ENCODE results near the gene SNRPD3. TPM values are rescaled to one million over a fixed set of nuclear protein-coding genes. Genes with fewer than 3 reads are reported as not detected.

Gene SNRPD3
- total RNA-seq, 4 donors from 2014 or later = 63.8 to 110 (median 87.6) TPM

GRCh38 chr22:24540470-24540869 lies 15.3 kb upstream of the SNRPD3 start:
- intact Hi-C loops (cut with DNase I) = no loop called here
- DNase-seq (ENCODE audit: extremely low spot score) = no peak

GRCh38 chr22:24541681-24542515 lies 13.9 kb upstream of the SNRPD3 start:
- peaks cover 41 to 78% (median 69%) of the 10 kb centered on the region in 4 donors for H3K36me3 ChIP-seq
- H3K4me3 ChIP-seq = no peak overlapping the region
- no peak overlapping the region for H3K27ac ChIP-seq (replicated peaks in 1 of 4)
- WGBS = 52% methylated on average over 2 of the region's 6 CpGs
- TF ChIP-seq POLR2A (IDR thresholded peaks at IDR 0.05; ENCODE audit: low read depth) (no peak), CTCF (IDR thresholded peaks at IDR 0.05) (no peak)
- no peaks in the 10 kb centered on the region for H3K27me3 ChIP-seq
- H3K4me1 ChIP-seq = peaks cover 22 to 44% (median 31%) of the 10 kb centered on the region in 4 donors
- intact Hi-C loops (cut with DNase I) = no loop called here
- H3K9me3 ChIP-seq = no peaks in the 10 kb centered on the region
- DNase-seq (ENCODE audit: extremely low spot score) = no peak

More at GRCh38 chr22:24540470-24540869, 15.3 kb upstream of the SNRPD3 start:
- 89% methylated on average over 2 of the region's 2 CpGs for WGBS
- Histone ChIP-seq H3K9me3 (no peaks in the 10 kb centered on the region), H3K36me3 (peaks cover 34 to 66% (median 61%) of the 10 kb centered on the region in 4 donors), H3K4me1 (peaks cover 17 to 40% (median 21%) of the 10 kb centered on the region in 4 donors), H3K4me3 (no peak overlapping the region), H3K27me3 (no peaks in the 10 kb centered on the region), H3K27ac (replicated peaks in 1 of 4) (no peak overlapping the region)
- no peak for TF ChIP-seq POLR2AphosphoS5 (IDR thresholded peaks at IDR 0.05)
- no peak for TF ChIP-seq CTCF (IDR thresholded peaks at IDR 0.05)
- TF ChIP-seq POLR2A (IDR thresholded peaks at IDR 0.05; ENCODE audit: low read depth) = no peak
- TF ChIP-seq EP300 (IDR thresholded peaks at IDR 0.05) = no peak

- DNase-seq (ENCODE audit: extremely low spot score) = no peak
- intact Hi-C loops (cut with DNase I) = no loop called here
- H3K36me3 ChIP-seq = peaks cover 49 to 86% (median 77%) of the 10 kb centered on the region in 4 donors
- H3K4me1 ChIP-seq = peaks cover 22 to 44% (median 31%) of the 10 kb centered on the region in 4 donors
- H3K27ac ChIP-seq (replicated peaks in 1 of 4) = no peak overlapping the region
- WGBS = 93% methylated on average over 4 of the region's 9 CpGs
- H3K27me3 ChIP-seq = no peaks in the 10 kb centered on the region
- no peak overlapping the region for H3K4me3 ChIP-seq
- H3K9me3 ChIP-seq = no peaks in the 10 kb centered on the region
- TF ChIP-seq EP300 (IDR thresholded peaks at IDR 0.05) (no peak), POLR2AphosphoS5 (IDR thresholded peaks at IDR 0.05) (no peak), CTCF (IDR thresholded peaks at IDR 0.05) (no peak), POLR2A (IDR thresholded peaks at IDR 0.05; ENCODE audit: low read depth) (no peak)
These were observed 13.2 kb upstream of the SNRPD3 start for GRCh38 chr22:24542641-24543040.

DNA sequence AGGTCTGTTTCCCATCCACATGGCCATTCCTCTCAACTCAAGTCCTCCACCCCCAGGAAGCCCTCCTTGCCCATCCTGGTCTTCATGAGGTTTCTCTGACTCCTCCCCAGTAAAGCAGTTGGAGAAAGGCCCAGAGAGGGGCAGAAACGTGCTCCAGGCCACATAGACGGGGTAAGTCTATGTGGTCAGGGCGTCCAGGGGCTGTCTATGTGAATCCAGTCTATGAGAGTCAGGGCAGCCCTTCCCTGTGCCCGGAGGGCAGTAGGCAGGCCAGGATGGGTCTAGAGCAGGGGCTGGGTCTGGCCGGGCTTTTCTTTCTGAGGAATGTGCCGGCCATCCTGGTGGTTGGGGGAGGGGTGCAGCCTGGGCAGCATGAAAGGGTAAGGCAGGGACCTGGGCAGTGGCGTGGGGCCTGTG lies 12.6 kb upstream of the SNRPD3 start:
- H3K27me3 ChIP-seq = no peaks in the 10 kb centered on the region
- no peak overlapping the region for H3K4me3 ChIP-seq
- no peak for TF ChIP-seq CTCF (IDR thresholded peaks at IDR 0.05)
- no peak for TF ChIP-seq POLR2AphosphoS5 (IDR thresholded peaks at IDR 0.05)
- TF ChIP-seq POLR2A (IDR thresholded peaks at IDR 0.05; ENCODE audit: low read depth) = no peak
- no peak for TF ChIP-seq EP300 (IDR thresholded peaks at IDR 0.05)
- peaks cover 53 to 91% (median 82%) of the 10 kb centered on the region in 4 donors for H3K36me3 ChIP-seq
- H3K27ac ChIP-seq (replicated peaks in 1 of 4) = no peak overlapping the region
- DNase-seq (ENCODE audit: extremely low spot score) = no peak
- peaks cover 22 to 44% (median 31%) of the 10 kb centered on the region in 4 donors for H3K4me1 ChIP-seq
- no peaks in the 10 kb centered on the region for H3K9me3 ChIP-seq
- intact Hi-C loops (cut with DNase I) = no loop called here
- WGBS = 85% methylated on average over 4 of the region's 7 CpGs
